Nephron (organoid): ENCODE data around the gene DDX3X.

Experiments
- H3K27ac Mint-ChIP-seq, 3 experiments: 2 replicates each; pipeline ENCODE4 v1.8.0; 2020; ENCODE audit warnings: mixed read lengths in 3 of 3, mild to moderate bottlenecking in 2 of 3, moderate library complexity in 1 of 3
- H3K27me3 Mint-ChIP-seq: 2 replicates; pipeline ENCODE4 v1.8.0; 2021; ENCODE audit warnings: low read depth, mild to moderate bottlenecking, moderate library complexity, mixed read lengths
- H3K36me3 Mint-ChIP-seq: 2 replicates; pipeline ENCODE4 v1.8.0; 2020; ENCODE audit warnings: low read depth, mixed read lengths
- H3K4me1 Mint-ChIP-seq: 2 replicates; pipeline ENCODE4 v1.8.0; 2020; ENCODE audit warnings: mixed read lengths
- H3K4me3 Mint-ChIP-seq, 3 experiments: 2 replicates each; pipeline ENCODE4 v1.8.0; 2020; ENCODE audit warnings: mild to moderate bottlenecking in 3 of 3, mixed read lengths in 3 of 3, moderate library complexity in 2 of 3
- H3K9me3 Mint-ChIP-seq: 2 replicates; pipeline ENCODE4 v1.8.0; 2020; ENCODE audit warnings: mixed read lengths
- TF ChIP-seq, protein P1 (sequence below), 3 experiments: fragments of 200-600 bp; sonication (generic); IDR thresholded peaks; one replicate each; pipeline ENCODE4 v1.5.0; 2021; ENCODE audit warnings: antibody characterized with exemption in 3 of 3; ENCODE audit not compliant: unreplicated experiment in 3 of 3

The DDX3X gene

DNA sequence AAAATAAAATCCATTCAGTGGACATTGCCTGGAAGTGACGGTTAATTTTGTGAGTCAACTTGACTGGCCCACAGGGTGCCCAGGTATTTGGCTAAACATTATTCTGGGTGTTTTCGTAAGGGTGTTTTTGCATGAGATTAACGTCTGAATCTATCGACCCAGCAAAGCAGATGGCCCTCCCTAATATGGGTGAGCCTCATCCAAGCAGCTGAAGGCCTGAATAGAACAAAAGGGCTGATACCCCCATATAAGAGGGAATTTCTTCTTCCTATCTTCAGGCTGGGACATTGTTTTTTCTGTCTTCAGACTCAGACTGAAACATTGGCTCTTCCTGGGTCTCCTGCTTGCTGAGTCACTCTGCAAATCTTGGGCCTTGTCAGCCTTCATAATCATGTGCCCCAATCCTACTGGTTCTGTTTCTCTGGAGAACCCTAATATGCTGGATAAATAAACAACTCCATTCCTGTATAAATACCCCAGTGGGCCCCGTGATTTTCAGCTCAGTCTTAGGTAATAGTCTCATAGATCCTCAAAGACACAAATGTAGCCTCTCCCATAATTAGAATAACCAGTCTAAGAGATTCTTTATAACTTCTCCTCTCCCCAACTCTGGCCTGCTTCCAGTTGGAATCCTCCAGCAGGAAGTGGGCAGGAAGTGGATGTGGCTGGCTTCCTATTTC lies 33.1 kb upstream of the DDX3X start:
- Mint-ChIP-seq H3K36me3 (no peaks in the 10 kb centered on the region), H3K9me3 (peaks cover 16% of the 10 kb centered on the region), H3K27me3 (no peaks in the 10 kb centered on the region), H3K27ac (no peak overlapping the region), H3K4me1 (no peaks in the 10 kb centered on the region), H3K4me3 (no peak overlapping the region)
- TF ChIP-seq, protein P1, sequence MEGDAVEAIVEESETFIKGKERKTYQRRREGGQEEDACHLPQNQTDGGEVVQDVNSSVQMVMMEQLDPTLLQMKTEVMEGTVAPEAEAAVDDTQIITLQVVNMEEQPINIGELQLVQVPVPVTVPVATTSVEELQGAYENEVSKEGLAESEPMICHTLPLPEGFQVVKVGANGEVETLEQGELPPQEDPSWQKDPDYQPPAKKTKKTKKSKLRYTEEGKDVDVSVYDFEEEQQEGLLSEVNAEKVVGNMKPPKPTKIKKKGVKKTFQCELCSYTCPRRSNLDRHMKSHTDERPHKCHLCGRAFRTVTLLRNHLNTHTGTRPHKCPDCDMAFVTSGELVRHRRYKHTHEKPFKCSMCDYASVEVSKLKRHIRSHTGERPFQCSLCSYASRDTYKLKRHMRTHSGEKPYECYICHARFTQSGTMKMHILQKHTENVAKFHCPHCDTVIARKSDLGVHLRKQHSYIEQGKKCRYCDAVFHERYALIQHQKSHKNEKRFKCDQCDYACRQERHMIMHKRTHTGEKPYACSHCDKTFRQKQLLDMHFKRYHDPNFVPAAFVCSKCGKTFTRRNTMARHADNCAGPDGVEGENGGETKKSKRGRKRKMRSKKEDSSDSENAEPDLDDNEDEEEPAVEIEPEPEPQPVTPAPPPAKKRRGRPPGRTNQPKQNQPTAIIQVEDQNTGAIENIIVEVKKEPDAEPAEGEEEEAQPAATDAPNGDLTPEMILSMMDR (IDR thresholded peaks at IDR 0.05; ENCODE audit: unreplicated experiment in 3 of 3) = no peak

DNA sequence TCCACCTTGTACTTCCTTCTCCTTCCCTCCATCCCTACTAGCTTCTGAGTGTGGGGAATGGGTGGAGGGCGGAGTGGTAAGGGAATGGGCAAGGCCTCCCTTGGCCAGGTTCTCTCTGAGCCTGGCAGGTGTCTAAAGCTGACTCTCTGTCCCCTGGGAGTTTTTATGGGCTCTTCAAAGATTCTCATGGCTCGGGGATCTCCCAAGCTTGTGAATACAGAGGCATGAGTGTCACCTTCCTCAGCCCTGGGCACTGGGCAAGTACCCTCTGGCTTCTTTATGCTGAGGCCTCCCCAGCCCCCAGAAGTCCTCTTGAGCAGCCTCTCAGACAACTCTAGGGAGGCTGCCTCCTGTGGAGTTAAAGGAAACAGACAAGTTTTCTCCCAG lies 32.5 kb upstream of the DDX3X start:
- Mint-ChIP-seq H3K4me1 (no peaks in the 10 kb centered on the region), H3K9me3 (peaks cover 16% of the 10 kb centered on the region), H3K27me3 (no peaks in the 10 kb centered on the region), H3K27ac (no peak overlapping the region), H3K36me3 (no peaks in the 10 kb centered on the region), H3K4me3 (no peak overlapping the region)
- TF ChIP-seq, protein P1 (IDR thresholded peaks at IDR 0.05; ENCODE audit: unreplicated experiment in 3 of 3) = no peak

DNA sequence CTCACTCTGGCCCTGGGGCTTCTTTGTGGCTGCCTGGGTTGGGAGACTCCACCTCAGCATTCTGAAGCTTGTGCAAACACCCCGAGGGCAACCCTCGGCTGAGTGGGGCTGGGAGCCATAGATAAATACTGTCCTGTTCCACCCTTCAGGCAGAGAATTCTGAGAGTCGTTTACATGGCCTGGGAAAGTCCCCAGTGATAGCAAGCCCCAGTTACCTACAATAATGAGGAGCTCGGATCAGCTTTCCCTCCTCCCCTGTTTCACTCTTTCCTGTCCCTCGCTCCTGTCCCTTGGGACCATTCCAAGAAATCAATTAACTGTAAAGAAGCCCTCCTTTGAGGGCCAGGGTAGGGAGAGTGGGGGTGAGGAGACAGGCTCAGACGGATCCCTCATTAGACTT lies 31.6 kb upstream of the DDX3X start:
- Mint-ChIP-seq H3K4me1 (no peaks in the 10 kb centered on the region), H3K4me3 (no peak overlapping the region), H3K36me3 (no peaks in the 10 kb centered on the region), H3K27me3 (no peaks in the 10 kb centered on the region), H3K27ac (no peak overlapping the region), H3K9me3 (peaks cover 11% of the 10 kb centered on the region)
- TF ChIP-seq, protein P1 (IDR thresholded peaks at IDR 0.05; ENCODE audit: unreplicated experiment in 3 of 3) = no peak

DNA sequence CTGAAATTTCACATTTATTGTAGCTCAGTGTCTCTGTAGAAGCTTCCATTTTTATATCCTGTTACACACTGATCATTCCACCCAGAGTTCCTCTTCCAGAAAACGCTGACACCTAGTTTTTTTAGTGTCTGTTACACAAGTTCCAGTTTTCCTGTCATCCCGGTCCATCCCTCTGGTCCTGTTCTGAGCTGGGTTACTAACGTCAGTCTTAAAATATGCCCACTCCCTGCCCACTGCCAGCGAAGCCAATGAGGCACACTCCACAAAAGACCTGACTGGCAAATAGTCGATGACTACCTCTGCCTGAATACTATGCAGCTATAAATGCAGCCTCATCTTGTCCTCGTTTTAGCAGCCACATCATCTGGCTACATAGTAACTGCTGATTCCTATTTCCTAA lies 30.9 kb upstream of the DDX3X start:
- Mint-ChIP-seq H3K4me3 (no peak overlapping the region), H3K36me3 (no peaks in the 10 kb centered on the region), H3K27ac (no peak overlapping the region), H3K27me3 (no peaks in the 10 kb centered on the region), H3K4me1 (no peaks in the 10 kb centered on the region), H3K9me3 (peaks cover 11% of the 10 kb centered on the region)
- TF ChIP-seq, protein P1 (IDR thresholded peaks at IDR 0.05; ENCODE audit: unreplicated experiment in 3 of 3) = no peak

DNA sequence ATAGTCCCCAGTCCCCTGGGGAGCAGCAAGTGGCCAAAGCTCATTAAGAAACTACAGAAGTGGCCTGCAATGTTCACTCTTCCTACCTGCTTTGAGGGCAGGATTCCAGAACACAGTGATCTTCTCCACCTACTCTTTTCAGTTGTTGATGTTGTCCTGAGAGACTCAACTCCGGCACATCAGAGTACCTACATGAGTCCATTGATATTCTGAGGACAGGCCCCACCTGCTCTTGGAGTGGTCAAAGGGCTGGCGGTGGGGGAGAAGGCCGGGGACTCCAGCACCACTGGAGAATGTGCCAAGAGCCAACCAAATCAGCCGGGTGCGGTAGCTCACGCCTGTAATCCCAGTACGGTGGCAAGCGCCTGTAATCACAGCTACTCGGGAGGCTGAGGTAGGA lies 29.8 kb upstream of the DDX3X start:
- peaks cover 11% of the 10 kb centered on the region for H3K9me3 Mint-ChIP-seq
- no peaks in the 10 kb centered on the region for H3K4me1 Mint-ChIP-seq
- TF ChIP-seq, protein P1 (IDR thresholded peaks at IDR 0.05; ENCODE audit: unreplicated experiment in 3 of 3) = no peak
- H3K36me3 Mint-ChIP-seq = no peaks in the 10 kb centered on the region
- no peaks in the 10 kb centered on the region for H3K27me3 Mint-ChIP-seq
- H3K27ac Mint-ChIP-seq = no peak overlapping the region
- H3K4me3 Mint-ChIP-seq = no peak overlapping the region
